22Rv1 (cell line): Measurements from ENCODE around the gene ENOX2.
"Not testable (repeated sequence)": the region's sequence is repeated elsewhere in the genome, so short reads cannot be mapped to it uniquely, and the experiment has no call there.

Experiments
- H3K27ac ChIP-seq: fragments of 450-650 bp; 2 replicates; pipeline ENCODE4 v1.5.1; 2017
- CTCF ChIP-seq: fragments of 450-650 bp; IDR thresholded peaks from 2 replicates; pipeline ENCODE4 v1.5.1; 2017; ENCODE audit warnings: mild to moderate bottlenecking
- ZFX ChIP-seq: fragments of 450-650 bp; IDR thresholded peaks from 2 replicates; pipeline ENCODE4 v1.6.1; 2017; ENCODE audit warnings: antibody characterized with exemption, borderline replicate concordance

ENOX2 gene

DNA sequence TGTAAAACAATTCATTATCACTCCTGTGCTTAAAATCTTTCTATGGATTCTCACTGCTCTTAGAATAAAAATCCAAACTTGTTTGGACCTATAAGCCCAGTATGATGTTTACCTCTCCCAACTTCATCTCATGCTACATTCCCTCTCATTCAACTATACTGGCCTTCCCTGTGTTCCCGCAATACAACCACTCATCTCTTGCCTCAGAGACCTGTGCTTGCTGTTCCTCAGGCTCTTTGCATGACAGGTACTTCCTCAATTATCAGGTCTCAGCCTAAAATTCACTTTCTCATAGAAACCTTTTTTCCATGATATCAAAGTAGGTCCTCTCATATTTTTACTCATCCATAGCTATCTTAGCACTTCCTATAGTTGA, 71.7 kb downstream of the ENOX2 start:
- TF ChIP-seq CTCF (no peak), ZFX (no peak)
- no peak overlapping the region for H3K27ac ChIP-seq

DNA sequence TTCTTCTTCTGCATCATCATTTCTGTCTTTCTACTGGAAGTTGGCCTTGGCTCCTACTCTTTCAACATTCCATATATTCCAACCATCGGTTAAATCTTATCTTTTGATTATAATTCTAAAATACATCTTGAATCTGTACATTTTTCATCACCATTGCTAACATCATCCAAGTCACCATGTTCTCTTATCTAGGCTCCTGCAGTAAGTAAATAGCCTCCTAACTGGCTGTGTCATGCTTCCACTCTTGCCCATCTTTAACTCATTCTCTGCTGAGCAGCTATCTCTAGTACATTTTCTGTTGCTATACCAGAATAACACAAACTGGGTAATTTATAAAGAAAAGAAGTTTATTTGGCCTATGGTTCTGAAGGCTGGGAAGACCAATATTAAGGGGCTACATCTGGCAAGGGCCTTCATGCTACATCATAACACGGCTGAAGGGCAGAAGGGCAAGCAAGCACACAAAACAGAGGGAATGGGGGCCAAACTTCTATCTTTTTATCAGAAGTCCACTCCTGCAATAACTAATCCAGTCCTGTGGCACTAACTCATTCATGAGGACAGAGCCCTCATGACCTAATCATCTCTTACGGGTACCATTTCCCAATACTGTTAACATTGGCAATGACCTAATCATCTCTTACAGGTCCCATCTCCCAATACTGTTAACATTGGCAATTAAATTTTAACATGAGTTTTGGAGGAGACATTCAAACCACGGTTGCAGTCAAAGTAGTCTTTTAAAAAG, 72.2 kb downstream of the ENOX2 start:
- H3K27ac ChIP-seq: no peak overlapping the region
- TF ChIP-seq ZFX (no peak), CTCF (no peak)

DNA sequence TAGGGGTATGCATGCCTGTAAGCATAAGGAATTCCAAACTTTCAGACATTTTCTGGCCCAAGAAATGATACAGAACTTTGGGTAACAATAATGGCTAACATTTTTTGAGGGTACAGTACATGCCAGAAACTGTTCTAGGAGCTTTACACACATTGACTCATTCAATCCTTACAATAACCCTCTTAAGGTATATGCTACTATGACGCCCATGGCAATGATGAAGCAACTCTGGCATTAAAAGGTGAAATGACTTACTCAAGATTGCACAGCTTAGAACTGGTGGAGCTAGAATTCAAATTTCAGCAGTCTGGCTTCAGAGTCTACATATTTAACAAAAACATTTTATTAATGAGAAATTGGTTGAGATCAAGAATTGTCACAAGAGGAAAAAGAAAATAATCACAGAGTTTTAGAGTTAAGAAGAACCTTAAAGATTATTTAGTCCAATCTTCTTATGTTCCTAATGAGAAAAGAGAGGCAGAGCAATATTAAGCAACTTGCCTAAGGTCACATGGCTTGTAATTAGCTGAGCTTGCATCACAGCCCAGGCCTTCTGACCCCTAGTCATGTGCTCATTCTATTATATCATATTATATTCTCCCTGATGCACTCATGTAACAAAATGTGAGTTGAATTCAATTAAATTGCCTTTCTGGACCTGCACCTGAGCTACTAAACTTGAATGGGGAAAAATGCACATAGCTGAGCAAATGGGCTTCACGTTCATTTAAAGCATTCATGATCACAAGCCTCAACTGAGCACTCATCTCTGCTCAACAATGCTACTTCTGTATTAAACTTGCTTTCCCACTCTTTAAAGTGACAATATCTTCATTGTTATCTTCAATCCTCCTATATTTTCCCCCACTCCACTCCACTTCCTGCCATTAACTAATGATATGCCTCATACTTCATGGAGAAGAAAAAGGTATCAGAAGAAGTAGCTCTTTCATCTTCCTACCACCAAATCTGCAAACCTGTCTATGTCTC, 73.2 kb downstream of the ENOX2 start:
- no peak for TF ChIP-seq ZFX
- no peak overlapping the region for H3K27ac ChIP-seq

- no peak for TF ChIP-seq ZFX
- no peak for TF ChIP-seq CTCF
- H3K27ac ChIP-seq: no peak overlapping the region
Observed at GRCh38 chrX:130828641-130829040, 74.4 kb downstream of the ENOX2 start.

- TF ChIP-seq CTCF (no peak), ZFX (no peak)
- no peak overlapping the region for H3K27ac ChIP-seq
Observed at GRCh38 chrX:130827648-130828047, 75.4 kb downstream of the ENOX2 start.

DNA sequence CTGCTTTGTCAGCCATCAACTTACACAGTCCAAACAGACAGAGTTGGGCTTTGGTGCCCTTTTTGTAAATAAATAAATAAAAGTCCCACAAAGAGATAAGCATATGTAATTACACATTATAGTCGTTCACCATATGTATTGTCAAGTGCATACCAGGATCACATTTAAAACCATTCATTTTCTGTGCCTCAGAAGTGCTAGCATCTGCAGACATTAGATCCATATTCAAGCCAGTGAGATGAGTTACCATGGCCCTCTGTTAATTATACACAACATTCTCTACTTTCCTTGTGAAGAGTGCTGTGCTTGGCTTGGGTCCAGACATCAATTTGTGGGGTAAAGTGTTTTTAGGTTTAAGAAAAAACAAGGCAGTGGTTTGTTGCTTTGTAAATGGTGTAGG, 76.8 kb downstream of the ENOX2 start:
- H3K27ac ChIP-seq: no peak overlapping the region
- TF ChIP-seq CTCF (no peak), ZFX (no peak)

DNA sequence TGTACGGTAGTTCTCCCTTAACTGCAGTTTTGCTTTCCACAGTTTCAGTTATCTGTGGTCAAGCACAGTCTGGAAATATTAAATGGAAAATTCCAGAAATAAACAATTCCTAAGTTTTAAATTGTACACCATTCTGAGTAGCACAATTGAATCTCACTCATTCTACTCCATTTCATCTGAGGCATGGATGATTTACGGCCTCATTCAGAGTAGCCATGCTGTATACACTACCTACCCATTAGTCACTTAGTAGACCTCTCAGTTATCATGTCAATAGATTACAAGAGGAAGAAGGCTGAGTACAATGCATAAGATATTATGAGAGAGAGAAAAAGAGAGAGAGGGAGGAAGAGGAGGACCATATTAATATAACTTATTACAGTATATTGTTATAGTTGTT, 77.5 kb downstream of the ENOX2 start:
- TF ChIP-seq ZFX: no peak
- no peak for TF ChIP-seq CTCF
- no peak overlapping the region for H3K27ac ChIP-seq

GRCh38 chrX:130819367-130819766, 83.6 kb downstream of the ENOX2 start:
- not testable (repeated sequence) for H3K27ac ChIP-seq

- H3K27ac ChIP-seq: not testable (repeated sequence)
Observed at GRCh38 chrX:130813932-130814331, 89.1 kb downstream of the ENOX2 start.
